H1 (cell line): ENCODE results near the gene TPH2. TPM values are rescaled to one million over a fixed set of nuclear protein-coding genes. Genes with fewer than 3 reads are reported as not detected.

Experiments used
- CTCF ChIA-PET: fragments of 300-600 bp; sonication (Branson Sonifier 250); formaldehyde crosslinking; loops from one replicate; lab custom pipeline; 2021; ENCODE audit not compliant: partially characterized antibody; lab: Charles Lee
- POLR2A ChIA-PET: fragments of 300-600 bp; sonication (Branson Sonifier 250); formaldehyde crosslinking; loops from one replicate; lab custom pipeline; 2021; ENCODE audit warnings: inconsistent platforms; ENCODE audit not compliant: partially characterized antibody; lab: Charles Lee
- DNase-seq, 2 experiments: peaks; one replicate each; pipeline versions ENCODE4 v3.0.0 to v3.0.0-alpha.2; 2010 to 2022; ENCODE audit warnings: low spot score in 2 of 2, low read depth in 1 of 2, mixed read lengths in 1 of 2
- FAIRE-seq: peaks from 2 replicates; lab custom pipeline; 2011; peaks lifted over from hg19 to GRCh38; lab: Jason Lieb, UNC
- H2AFZ ChIP-seq: 2 replicates; pipeline ENCODE4 v1.8.1; 2012; ENCODE audit warnings: low read length, inconsistent platforms
- H2AK5ac ChIP-seq: 2 replicates; pipeline ENCODE4 v1.6.1; 2013; ENCODE audit warnings: low read depth, low read length
- H2BK120ac ChIP-seq: replicated peaks from 2 replicates; pipeline ENCODE3; 2013; ENCODE audit warnings: low read depth, low read length, inconsistent platforms
- H2BK12ac ChIP-seq: 2 replicates; pipeline ENCODE4 v1.6.1; 2013; ENCODE audit warnings: low read depth, low read length
- H2BK15ac ChIP-seq: 2 replicates; pipeline ENCODE4 v1.6.1; 2013; ENCODE audit warnings: low read length
- H2BK20ac ChIP-seq: 2 replicates; pipeline ENCODE4 v1.6.1; 2013; ENCODE audit warnings: low read length
- H2BK5ac ChIP-seq: 2 replicates; pipeline ENCODE4 v1.6.1; 2013; ENCODE audit warnings: low read depth, low read length
- H3K14ac ChIP-seq: 2 replicates; pipeline ENCODE4 v1.6.1; 2013; ENCODE audit warnings: inconsistent platforms; ENCODE audit not compliant: insufficient read length
- H3K18ac ChIP-seq: 2 replicates; pipeline ENCODE4 v1.6.1; 2013; ENCODE audit warnings: low read length; ENCODE audit errors: extremely low read depth
- H3K23ac ChIP-seq: 2 replicates; pipeline ENCODE4 v1.6.1; 2013; ENCODE audit warnings: inconsistent platforms; ENCODE audit not compliant: insufficient read length
- H3K23me2 ChIP-seq: 2 replicates; pipeline ENCODE4 v1.6.1; 2013; ENCODE audit warnings: low read depth, low read length
- H3K27ac ChIP-seq: 2 replicates; pipeline ENCODE4 v1.6.1; 2011; ENCODE audit warnings: low read depth, low read length, inconsistent platforms
- H3K27me3 ChIP-seq, 4 experiments: replicated peaks in 1 of 4; 1 replicate in 1 of 4; 2 replicates in 3 of 4; pipeline versions ENCODE4 v1.6.1 to v1.8.1; 2011 to 2013; ENCODE audit warnings: low read length in 3 of 4, mild to moderate bottlenecking in 3 of 4, inconsistent platforms in 2 of 4, mixed read lengths in 2 of 4, moderate library complexity in 1 of 4; ENCODE audit not compliant: control insufficient read depth in 3 of 4, insufficient read depth in 3 of 4; ENCODE audit errors: extremely low read depth in 1 of 4
- H3K36me3 ChIP-seq, 4 experiments: 2 replicates each; pipeline versions ENCODE4 v1.6.1 to v1.8.1; 2011 to 2013; ENCODE audit warnings: mild to moderate bottlenecking in 4 of 4, low read length in 3 of 4, moderate library complexity in 2 of 4, control low read depth in 1 of 4, inconsistent platforms in 1 of 4; ENCODE audit not compliant: insufficient read depth in 4 of 4, control insufficient read depth in 2 of 4
- H3K4ac ChIP-seq: replicated peaks from 2 replicates; pipeline ENCODE3; 2013; ENCODE audit warnings: low read length, low read depth, mixed read lengths, inconsistent platforms; ENCODE audit not compliant: insufficient read length
- H3K4me1 ChIP-seq, 4 experiments: replicated peaks in 1 of 4; 1 replicate in 1 of 4; 2 replicates in 3 of 4; pipeline versions ENCODE4 v1.6.1 to v1.8.1; 2011 to 2013; ENCODE audit warnings: low read length in 3 of 4, inconsistent platforms in 2 of 4, mixed read lengths in 1 of 4; ENCODE audit not compliant: insufficient read depth in 4 of 4, control insufficient read depth in 3 of 4
- H3K4me2 ChIP-seq, 2 experiments: 2 replicates each; pipeline versions ENCODE4 v1.6.1 to v1.8.1; 2011 to 2013; ENCODE audit warnings: low read depth in 2 of 2, low read length in 2 of 2, control low read depth in 1 of 2, inconsistent platforms in 1 of 2, mild to moderate bottlenecking in 1 of 2; ENCODE audit not compliant: insufficient read depth in 1 of 2
- H3K4me3 ChIP-seq, 4 experiments: fragments of 200-600, 300-600 bp in 1 of 4; sonication (generic), shearing (Covaris generic), sonication (Bioruptor Twin) in 1 of 4; 2 replicates each; pipeline versions ENCODE4 v1.5.1 to v1.8.1; 2011 to 2016; ENCODE audit warnings: low read length in 4 of 4, low read depth in 3 of 4, control low read depth in 2 of 4, inconsistent platforms in 2 of 4, mild to moderate bottlenecking in 2 of 4, mixed read lengths in 1 of 4, moderate library complexity in 1 of 4; ENCODE audit not compliant: insufficient read depth in 2 of 4; ENCODE audit errors: extremely low read depth in 1 of 4
- H3K56ac ChIP-seq: replicated peaks from 2 replicates; pipeline ENCODE3; 2013; ENCODE audit warnings: low read depth, mild to moderate bottlenecking, mixed read lengths, low read length, inconsistent platforms; ENCODE audit not compliant: insufficient read length
- H3K79me1 ChIP-seq: 2 replicates; pipeline ENCODE4 v1.6.1; 2013; ENCODE audit warnings: low read depth, low read length, control low read depth
- H3K79me2 ChIP-seq, 2 experiments: 2 replicates each; pipeline versions ENCODE4 v1.6.1 to v1.8.1; 2012 to 2013; ENCODE audit warnings: low read length in 2 of 2, mild to moderate bottlenecking in 2 of 2, inconsistent platforms in 1 of 2; ENCODE audit not compliant: insufficient read depth in 2 of 2, control insufficient read depth in 1 of 2
- H3K9ac ChIP-seq, 4 experiments: replicated peaks in 1 of 4; 1 replicate in 1 of 4; 2 replicates in 3 of 4; pipeline versions ENCODE4 v1.6.1 to v1.8.1; 2011 to 2013; ENCODE audit warnings: low read depth in 3 of 4, low read length in 3 of 4, control low read depth in 2 of 4, mild to moderate bottlenecking in 2 of 4, moderate library complexity in 2 of 4, inconsistent platforms in 1 of 4; ENCODE audit errors: extremely low read depth in 1 of 4
- H3K9me3 ChIP-seq, 2 experiments: 2 replicates each; pipeline versions ENCODE4 v1.6.1 to v1.8.1; 2012 to 2013; ENCODE audit warnings: mild to moderate bottlenecking in 2 of 2, moderate library complexity in 2 of 2, control low read depth in 1 of 2, inconsistent platforms in 1 of 2, low read depth in 1 of 2, low read length in 1 of 2, mixed read lengths in 1 of 2; ENCODE audit not compliant: insufficient read depth in 2 of 2
- H4K20me1 ChIP-seq, 2 experiments: replicated peaks in 1 of 2; 2 replicates each; pipeline versions ENCODE3 to v1.8.1; 2011 to 2013; ENCODE audit warnings: inconsistent platforms in 2 of 2, low read length in 2 of 2, mild to moderate bottlenecking in 1 of 2; ENCODE audit not compliant: insufficient read depth in 2 of 2, control insufficient read depth in 1 of 2
- H4K5ac ChIP-seq: 2 replicates; pipeline ENCODE4 v1.6.1; 2013; ENCODE audit warnings: low read length, low read depth, mixed read lengths, inconsistent platforms; ENCODE audit not compliant: insufficient read length
- H4K8ac ChIP-seq: 2 replicates; pipeline ENCODE4 v1.8.0; 2013; ENCODE audit warnings: mild to moderate bottlenecking, moderate library complexity, low read length, inconsistent platforms; ENCODE audit not compliant: insufficient read depth; ENCODE audit errors: extremely low read depth
- H4K91ac ChIP-seq: replicated peaks from 2 replicates; pipeline ENCODE3; 2013; ENCODE audit warnings: low read length, mixed read lengths, inconsistent platforms; ENCODE audit not compliant: insufficient read length
- ATF2 ChIP-seq: IDR thresholded peaks from 2 replicates; pipeline ENCODE4 v1.6.1; 2012; ENCODE audit warnings: low read length, inconsistent platforms
- CEBPB ChIP-seq: IDR thresholded peaks from 2 replicates; pipeline ENCODE4 v1.6.1; 2012; ENCODE audit warnings: low read depth, low read length
- CTBP2 ChIP-seq: IDR thresholded peaks from 2 replicates; pipeline ENCODE4 v1.7.0; 2011; ENCODE audit warnings: borderline replicate concordance, mild to moderate bottlenecking, moderate library complexity, mixed read lengths, low read length; ENCODE audit not compliant: insufficient read depth, insufficient read length
- EGR1 ChIP-seq: IDR thresholded peaks from 2 replicates; pipeline ENCODE4 v1.6.1; 2011; ENCODE audit warnings: low read depth, low read length, borderline replicate concordance
- EZH2 ChIP-seq: fragments of 200-600 bp; sonication (generic); IDR thresholded peaks from 2 replicates; pipeline ENCODE4 v1.7.1; 2012; ENCODE audit warnings: low read depth, mild to moderate bottlenecking, moderate library complexity, low read length, inconsistent platforms; ENCODE audit not compliant: severe bottlenecking
- FOSL1 ChIP-seq: IDR thresholded peaks from 2 replicates; pipeline ENCODE4 v1.6.1; 2011; ENCODE audit warnings: mild to moderate bottlenecking, low read depth, low read length, moderate library complexity; ENCODE audit not compliant: insufficient read depth
- HDAC6 ChIP-seq: IDR thresholded peaks from one replicate; pipeline ENCODE4 v1.7.1; 2012; ENCODE audit warnings: low read depth, mild to moderate bottlenecking, inconsistent platforms, low read length, moderate library complexity
- PHF8 ChIP-seq: fragments of 200-600 bp; sonication (generic); conservative IDR thresholded peaks from 2 replicates; pipeline ENCODE4 v1.7.1; 2012; ENCODE audit warnings: low read depth, mild to moderate bottlenecking, inconsistent platforms, low read length, moderate library complexity
- POLR2A ChIP-seq, 2 experiments: IDR thresholded peaks; 1 replicate in 1 of 2; 2 replicates in 1 of 2; pipeline ENCODE4 v1.6.1; 2011; ENCODE audit warnings: low read depth in 2 of 2, low read length in 2 of 2, mild to moderate bottlenecking in 2 of 2; ENCODE audit errors: control extremely low read depth in 1 of 2
- SAP30 ChIP-seq: fragments of 300-600 bp; sonication (generic); IDR thresholded peaks from 2 replicates; pipeline ENCODE4 v1.7.1; 2012; ENCODE audit warnings: low read length, moderate library complexity, mild to moderate bottlenecking, inconsistent platforms; ENCODE audit not compliant: insufficient read depth, insufficient replicate concordance
- SUZ12 ChIP-seq: fragments of 200-600 bp; sonication (generic); IDR thresholded peaks from 2 replicates; pipeline ENCODE4 v1.6.1; 2012; ENCODE audit warnings: mild to moderate bottlenecking, inconsistent platforms, low read length, moderate library complexity, mixed read lengths
- TAF7 ChIP-seq: optimal IDR thresholded peaks from 2 replicates; pipeline ENCODE3; 2011; ENCODE audit warnings: low read depth, mild to moderate bottlenecking, inconsistent platforms, low read length, moderate library complexity, borderline replicate concordance
- WGBS, 2 experiments: shearing (Covaris generic) in 1 of 2; methylation state at CpG; one replicate each; pipeline versions ENCODE4 v1.1.6 to v1.1.7; 2013 to 2015; ENCODE audit warnings: low lambda C conversion rate in 2 of 2, mixed read lengths in 2 of 2, inconsistent platforms in 1 of 2, low coverage in 1 of 2, missing lambda C conversion rate in 1 of 2; ENCODE audit not compliant: insufficient replicate concordance in 2 of 2, insufficient coverage in 1 of 2, insufficient read length in 1 of 2; ENCODE audit errors: extremely low coverage in 1 of 2, missing lambda C conversion rate in 1 of 2; 5-methylcytosine and 5-hydroxymethylcytosine counted together
- polyA plus RNA-seq, 7 experiments: library from polyadenylated mRNA; depleted of rRNA in 3 of 7; stranded (reverse) in 5 of 7; unstranded in 2 of 7; fragments of >200 nt in 5 of 7; fragments of 200-250 nt in 2 of 7; gene quantifications; 1 replicate in 5 of 7; 2 replicates in 1 of 7; 4 replicates in 1 of 7; pipeline versions ENCODE4 v1.2.1 to v1.2.3, GENCODE V29; 2011 to 2013; ENCODE audit warnings: missing spikeins in 2 of 7, mixed read lengths in 2 of 7
- total RNA-seq: library from RNA; stranded (reverse); fragmentation: NEBNext Ultra II Directional; extraction: Animal tissue kit (Norgen Biotek cat#: 25700); gene quantifications from 2 replicates; pipeline ENCODE4 v1.2.1, GENCODE V29; 2021

The TPH2 gene
- total and polyA plus RNA-seq, 2 of the 8 experiments (the other 6 are each of a cell fraction or from before 2014, with no cell fraction given): 0.57 to 1.1 TPM

GRCh38 chr12:72057330-72057914, 118.8 kb downstream of the TPH2 start:
- Histone ChIP-seq H3K27ac (no peak overlapping the region), H3K36me3 (no peaks in the 10 kb centered on the region), H4K5ac (no peak overlapping the region), H3K9me3 (no peaks in the 10 kb centered on the region), H3K4me2 (no peak overlapping the region), H2AFZ (no peak overlapping the region), H3K18ac (no peak overlapping the region), H2BK20ac (no peak overlapping the region), H2BK120ac (no peak overlapping the region), H3K79me2 (no peaks in the 10 kb centered on the region), H4K8ac (no peak overlapping the region), H3K23ac (no peak overlapping the region), H3K4me3 (no peak overlapping the region), H3K9ac (no peak overlapping the region), H2BK5ac (no peak overlapping the region), H3K56ac (no peak overlapping the region), H3K23me2 (no peaks in the 10 kb centered on the region; the same call in 1 of the 2 replicates), H2BK15ac (no peak overlapping the region), H3K27me3 (no peaks in the 10 kb centered on the region), H4K20me1 (no peaks in the 10 kb centered on the region), H3K79me1 (no peaks in the 10 kb centered on the region), H2AK5ac (no peak overlapping the region), H3K4ac (no peak overlapping the region), H3K4me1 (no peaks in the 10 kb centered on the region), H2BK12ac (no peak overlapping the region), H4K91ac (no peak overlapping the region), H3K14ac (no peak overlapping the region)
- ChIA-PET CTCF (no interaction called here), POLR2A (no interaction called here)
- DNase-seq: no peak
- FAIRE-seq: no peak
- WGBS, 2 experiments: 89% methylated on average over 5 of the region's 5 CpGs; no CpG with 5 or more reads in 1 of the 2 experiments
- no peak for TF ChIP-seq EGR1
- no peak for TF ChIP-seq ATF2
- TF ChIP-seq EZH2: no peak
- TF ChIP-seq TAF7: no peak
- TF ChIP-seq CTBP2: no peak
- TF ChIP-seq SAP30: no peak
- no peak for TF ChIP-seq HDAC6
- TF ChIP-seq CEBPB: no peak
- TF ChIP-seq SUZ12: no peak
- TF ChIP-seq PHF8: no peak
- TF ChIP-seq POLR2A (IDR thresholded peaks at IDR 0.05; ENCODE audit: control extremely low read depth in 1 of 2, low read depth in 2 of 2, low read length in 2 of 2): no peak
- TF ChIP-seq FOSL1: no peak
